GM12878 (cell line): Measurements from ENCODE around the gene UBE2D4. TPM values are rescaled to one million over a fixed set of nuclear protein-coding genes. Genes with fewer than 3 reads are reported as not detected.

ENCODE experiments used
- ATAC-seq: fragments of 200-7000 bp; cut with Tn5 transposase; 3 replicates; pipeline ENCODE4 v1.9.1; 2020; ENCODE audit warnings: mild to moderate bottlenecking, moderate library complexity
- BruUV-seq: library from RNA; stranded (reverse); fragments of 400-500 nt; replicated peaks from 2 replicates; lab custom pipeline; 2021; lab: Mats Ljungman, UMichigan
- CTCF ChIA-PET: fragments of 300-600 bp; sonication (Branson Sonifier 250); formaldehyde crosslinking; extraction: SDS; loops from one replicate; lab custom pipeline; 2021; ENCODE audit warnings: inconsistent platforms; lab: Yijun Ruan, JAX
- POLR2A ChIA-PET: fragments of 350-600 bp; formaldehyde crosslinking; extraction: SDS; loops from one replicate; lab custom pipeline; 2021; ENCODE audit warnings: inconsistent platforms; lab: Charles Lee
- RAD21 ChIA-PET: fragments of 300-600 bp; sonication (Branson Sonifier 250); formaldehyde crosslinking; loops from one replicate; lab custom pipeline; 2023; ENCODE audit warnings: antibody characterized with exemption; ENCODE audit not compliant: unreplicated experiment; lab: Charles Lee
- SMC1A ChIA-PET: fragments of 300-600 bp; sonication (Branson Sonifier 250); formaldehyde crosslinking; loops from one replicate; lab custom pipeline; 2023; ENCODE audit not compliant: unreplicated experiment, uncharacterized antibody; lab: Charles Lee
- DNase-seq: peaks from one replicate; pipeline ENCODE4 v3.0.0-alpha.2; 2011; ENCODE audit warnings: low read depth, low spot score
- FAIRE-seq: peaks from 3 replicates; lab custom pipeline; 2011; peaks lifted over from hg19 to GRCh38; lab: Jason Lieb, UNC
- H2AFZ ChIP-seq: 2 replicates; pipeline ENCODE4 v1.6.0; 2011; ENCODE audit warnings: low read depth, low read length, control low read depth; ENCODE audit not compliant: control insufficient read depth
- H3K27ac ChIP-seq: 2 replicates; pipeline ENCODE4 v1.5.1; 2011; ENCODE audit warnings: control low read depth; ENCODE audit not compliant: control insufficient read depth, insufficient read depth
- H3K27me3 ChIP-seq, 2 experiments: replicated peaks in 1 of 2; 2 replicates each; pipeline versions ENCODE4 v1.6.0 to v1.6.1; 2011; ENCODE audit warnings: low read length in 1 of 2; ENCODE audit not compliant: control insufficient read depth in 2 of 2, insufficient read depth in 2 of 2
- H3K36me3 ChIP-seq, 2 experiments: 2 replicates each; pipeline ENCODE4 v1.5.1; 2011; ENCODE audit warnings: low read length in 1 of 2; ENCODE audit not compliant: control insufficient read depth in 2 of 2, insufficient read depth in 2 of 2
- H3K4me1 ChIP-seq: 2 replicates; pipeline ENCODE4 v1.6.1; 2011; ENCODE audit warnings: mild to moderate bottlenecking, low read length, moderate library complexity, mixed read lengths; ENCODE audit not compliant: control insufficient read depth, insufficient read depth
- H3K4me2 ChIP-seq: 2 replicates; pipeline ENCODE4 v1.6.0; 2011; ENCODE audit warnings: control low read depth; ENCODE audit not compliant: control insufficient read depth, insufficient read depth
- H3K4me3 ChIP-seq: fragments of 200-600 bp; sonication (generic); 2 replicates; pipeline ENCODE4 v1.5.1; 2016
- H3K79me2 ChIP-seq: 2 replicates; pipeline ENCODE4 v1.6.0; 2011; ENCODE audit warnings: low read length; ENCODE audit not compliant: control insufficient read depth, insufficient read depth
- H3K9ac ChIP-seq: 2 replicates; pipeline ENCODE4 v1.8.0; 2011; ENCODE audit warnings: low read length, control low read depth, mixed read lengths; ENCODE audit not compliant: control insufficient read depth, insufficient read depth
- H3K9me3 ChIP-seq: replicated peaks from 3 replicates; pipeline ENCODE4 v1.5.1; 2011; ENCODE audit warnings: mild to moderate bottlenecking, low read length; ENCODE audit not compliant: control insufficient read depth, insufficient read depth
- H4K20me1 ChIP-seq: 2 replicates; pipeline ENCODE4 v1.6.0; 2011; ENCODE audit not compliant: control insufficient read depth, insufficient read depth
- HDGF ChIP-seq: fragments of 450-650 bp; IDR thresholded peaks from 2 replicates; pipeline ENCODE4 v1.6.1; 2016; ENCODE audit warnings: antibody characterized with exemption
- IRF4 ChIP-seq: IDR thresholded peaks from 2 replicates; pipeline ENCODE4 v1.6.1; 2011; ENCODE audit warnings: low read depth, low read length
- KLF5 ChIP-seq: fragments of 450-650 bp; IDR thresholded peaks from 2 replicates; pipeline ENCODE4 v1.6.1; 2014; ENCODE audit warnings: mild to moderate bottlenecking; ENCODE audit not compliant: partially characterized antibody
- MAX ChIP-seq: IDR thresholded peaks from 2 replicates; pipeline ENCODE4 v1.6.1; 2012; ENCODE audit warnings: low read depth, low read length, improper control_type of control experiment
- MEF2B ChIP-seq: fragments of 450-650 bp; IDR thresholded peaks from 2 replicates; pipeline ENCODE4 v1.6.1; 2018; ENCODE audit warnings: mild to moderate bottlenecking, moderate library complexity; ENCODE audit not compliant: partially characterized antibody, poor library complexity, severe bottlenecking
- PAX8 ChIP-seq: fragments of 450-650 bp; IDR thresholded peaks from 2 replicates; pipeline ENCODE4 v1.6.1; 2017; ENCODE audit warnings: mild to moderate bottlenecking, moderate library complexity
- PKNOX1 ChIP-seq: fragments of 450-650 bp; IDR thresholded peaks from 2 replicates; pipeline ENCODE4 v1.6.1; 2016; ENCODE audit warnings: mild to moderate bottlenecking
- POLR2AphosphoS2 ChIP-seq: IDR thresholded peaks from 2 replicates; pipeline ENCODE4 v1.6.1; 2011; ENCODE audit warnings: low read depth, mild to moderate bottlenecking, low read length, improper control_type of control experiment, moderate library complexity
- POLR2AphosphoS5 ChIP-seq: IDR thresholded peaks from 2 replicates; pipeline ENCODE4 v1.6.1; 2011; ENCODE audit warnings: mild to moderate bottlenecking, low read length, inconsistent platforms
- RELA ChIP-seq: fragments of 450-650 bp; IDR thresholded peaks from 2 replicates; pipeline ENCODE4 v1.8.0; 2014; ENCODE audit warnings: borderline replicate concordance; ENCODE audit not compliant: partially characterized antibody
- SP1 ChIP-seq: IDR thresholded peaks from one replicate; pipeline ENCODE4 v1.6.1; 2011; ENCODE audit warnings: low read depth, low read length
- SUZ12 ChIP-seq: fragments of 200-600 bp; sonication (generic); IDR thresholded peaks from one replicate; pipeline ENCODE4 v1.6.1; 2018; ENCODE audit warnings: antibody characterized with exemption, mild to moderate bottlenecking; ENCODE audit not compliant: unreplicated experiment
- TBL1XR1 ChIP-seq: IDR thresholded peaks from 2 replicates; pipeline ENCODE4 v1.6.1; 2012; ENCODE audit warnings: low read depth, low read length, improper control_type of control experiment
- ZBTB4 ChIP-seq: fragments of 450-650 bp; formaldehyde crosslinking; IDR thresholded peaks from 2 replicates; pipeline ENCODE4 v1.4.0; 2022; ENCODE audit warnings: mild to moderate bottlenecking, moderate library complexity
- ZNF592 ChIP-seq: fragments of 450-650 bp; IDR thresholded peaks from 2 replicates; pipeline ENCODE4 v1.6.1; 2017; ENCODE audit warnings: mild to moderate bottlenecking, moderate library complexity
- WGBS: methylation state at CpG from one replicate; pipeline ENCODE4 v1.1.6; 2016; ENCODE audit warnings: low lambda C conversion rate; ENCODE audit not compliant: insufficient replicate concordance, insufficient coverage; ENCODE audit errors: missing lambda C conversion rate; 5-methylcytosine and 5-hydroxymethylcytosine counted together
- in situ Hi-C: fragments of 300-500 bp; cut with MboI; formaldehyde crosslinking; loops from 9 replicates; pipeline ENCODE4 v1.14.3; 2018; ENCODE audit warnings: mixed read lengths
- intact Hi-C: fragments of 100-400 bp; cut with micrococcal nuclease; formaldehyde crosslinking; loops from one replicate; pipeline ENCODE4 v1.14.2; 2022; ENCODE audit not compliant: unreplicated experiment
- polyA plus RNA-seq, 11 experiments: library from polyadenylated mRNA; depleted of rRNA in 4 of 11; unstranded in 6 of 11; stranded (reverse) in 5 of 11; fragments of >200 nt; fragmentation: Nextera tagmentation in 4 of 11; fragmentation: Illumina TruSeq in 1 of 11; extraction: Ambion mirVana in 4 of 11; extraction: Trizol in 1 of 11; gene quantifications; 1 replicate in 1 of 11; 2 replicates in 10 of 11; pipeline versions ENCODE4 v1.2.1 to v1.2.3, GENCODE V29; 2011 to 2016; ENCODE audit warnings: inconsistent platforms in 2 of 11, missing spikeins in 2 of 11, low read depth in 1 of 11
- total RNA-seq, 4 experiments: library from RNA; depleted of rRNA in 3 of 4; stranded (reverse); fragments of >200 nt in 3 of 4; fragmentation: Illumina TruSeq in 1 of 4; extraction: Trizol in 1 of 4; gene quantifications; 2 replicates each; pipeline versions ENCODE4 v1.2.1 to v1.2.3, GENCODE V29; 2013 to 2021

The UBE2D4 gene
- total and polyA plus RNA-seq, 10 of the 15 experiments (the other 5 are each of a cell fraction or from before 2014, with no cell fraction given): 3.5 to 16.6 (median 10.3) TPM

GRCh38 chr7:43938892-43939482 is 12.8 kb downstream of the UBE2D4 start (continued):
- TF ChIP-seq ZBTB4 (CRISPR knock-in tag) (no peak), TBL1XR1 (no peak), HDGF (no peak), SUZ12 (no peak), POLR2AphosphoS2 (no peak), MAX (no peak), PKNOX1 (no peak)

- RAD21 ChIA-PET: no interaction called here
- no TSS peak for BruUV-seq
- Histone ChIP-seq H3K4me3 (no peak overlapping the region), H3K4me1 (no peaks in the 10 kb centered on the region), H3K36me3 (no peaks in the 10 kb centered on the region; a peak in 1 of 4 replicates), H3K9ac (no peak overlapping the region), H3K27me3 (no peaks in the 10 kb centered on the region), H4K20me1 (no peaks in the 10 kb centered on the region), H3K79me2 (no peaks in the 10 kb centered on the region), H3K9me3 (no peaks in the 10 kb centered on the region), H2AFZ (no peak overlapping the region), H3K4me2 (no peak overlapping the region), H3K27ac (no peak overlapping the region)
- ATAC-seq (no peak), DNase-seq (no peak), FAIRE-seq (no peak)
- intact Hi-C loops: no loop called here
- in situ Hi-C loops: no loop called here
- 70% methylated on average over 3 of the region's 3 CpGs for WGBS
- CTCF ChIA-PET: interaction anchor here (0.7 kb wide), 1 partner anchor 592 kb away, joined by 3 read pairs; no protein-coding TSS in a partner anchor
- POLR2A ChIA-PET: interaction anchor here (0.8 kb wide), 1 partner anchor 14 kb away, joined by 3 read pairs; no protein-coding TSS in a partner anchor
- SMC1A ChIA-PET: interaction anchor here (0.9 kb wide), 1 partner anchor 35 kb away, joined by 3 read pairs; no protein-coding TSS in a partner anchor
- TF ChIP-seq ZNF592 (no peak), KLF5 (no peak), IRF4 (no peak), MEF2B (no peak), PAX8 (no peak), RELA (no peak), SP1 (no peak), POLR2AphosphoS5 (no peak)
Measured at GRCh38 chr7:43942250-43942649, 16.0 kb downstream of the UBE2D4 start.
